Hepatocyte (in vitro differentiated cells): ENCODE results near the gene TLCD3B. TPM values are rescaled to one million over a fixed set of nuclear protein-coding genes. Genes with fewer than 3 reads are reported as not detected.

Source experiments
- DNase-seq: peaks from one replicate; pipeline ENCODE4 v3.0.0-alpha.2; 2016; ENCODE audit warnings: low spot score
- H2AFZ ChIP-seq: fragments of 200-600 bp; sonication (generic); 2 replicates; pipeline ENCODE4 v1.6.0; 2016; ENCODE audit warnings: antibody characterized with exemption, mild to moderate bottlenecking
- H3K27ac ChIP-seq: fragments of 200-600 bp; sonication (generic); 2 replicates; pipeline ENCODE4 v1.5.1; 2016; ENCODE audit warnings: mild to moderate bottlenecking
- H3K27me3 ChIP-seq: fragments of 200-600 bp; sonication (generic); 2 replicates; pipeline ENCODE4 v1.6.1; 2016
- H3K36me3 ChIP-seq: fragments of 200-600 bp; sonication (generic); replicated peaks from 2 replicates; pipeline ENCODE4 v1.5.1; 2016; ENCODE audit warnings: low read depth; ENCODE audit not compliant: insufficient read depth
- H3K4me1 ChIP-seq: fragments of 200-600 bp; sonication (generic); 2 replicates; pipeline ENCODE4 v1.5.1; 2016; ENCODE audit warnings: mild to moderate bottlenecking, moderate library complexity; ENCODE audit not compliant: insufficient read depth
- H3K4me2 ChIP-seq: fragments of 200-600 bp; sonication (generic); 2 replicates; pipeline ENCODE4 v1.6.0; 2016
- H3K4me3 ChIP-seq: fragments of 200-600 bp; sonication (generic); 2 replicates; pipeline ENCODE4 v1.5.1; 2016; ENCODE audit warnings: mild to moderate bottlenecking
- H3K79me2 ChIP-seq: fragments of 200-600 bp; sonication (generic); 2 replicates; pipeline ENCODE4 v1.6.0; 2017; ENCODE audit warnings: mild to moderate bottlenecking
- H3K9me2 ChIP-seq: fragments of 200-600 bp; sonication (generic); replicated peaks from 2 replicates; pipeline ENCODE4 v1.6.0; 2017; ENCODE audit warnings: mild to moderate bottlenecking; ENCODE audit not compliant: insufficient read depth
- H3K9me3 ChIP-seq: fragments of 200-600 bp; sonication (generic); 2 replicates; pipeline ENCODE4 v1.5.1; 2016; ENCODE audit warnings: low read depth, mild to moderate bottlenecking
- H4K20me1 ChIP-seq: fragments of 200-600 bp; sonication (generic); 2 replicates; pipeline ENCODE4 v1.6.0; 2016; ENCODE audit warnings: mild to moderate bottlenecking; ENCODE audit not compliant: insufficient read depth, poor library complexity, severe bottlenecking
- CTCF ChIP-seq: fragments of 200-600 bp; sonication (generic); IDR thresholded peaks from 2 replicates; pipeline ENCODE4 v1.5.1; 2016; ENCODE audit warnings: antibody characterized with exemption, mild to moderate bottlenecking; ENCODE audit not compliant: poor library complexity
- EZH2 ChIP-seq: fragments of 200-600 bp; sonication (generic); IDR thresholded peaks from 2 replicates; pipeline ENCODE4 v1.6.1; 2016; ENCODE audit warnings: antibody characterized with exemption, mild to moderate bottlenecking, borderline replicate concordance
- EZH2phosphoT487 ChIP-seq: fragments of 200-600 bp; sonication (generic); IDR thresholded peaks from one replicate; pipeline ENCODE4 v1.6.1; 2018; ENCODE audit warnings: antibody characterized with exemption, mild to moderate bottlenecking, low read depth, moderate library complexity; ENCODE audit not compliant: unreplicated experiment, severe bottlenecking
- WGBS: methylation state at CpG from one replicate; pipeline ENCODE4 v1.1.6; 2016; ENCODE audit warnings: low lambda C conversion rate; ENCODE audit errors: missing lambda C conversion rate; 5-methylcytosine and 5-hydroxymethylcytosine counted together
- polyA plus RNA-seq: library from polyadenylated mRNA; unstranded; fragments of >200 nt; fragmentation: Nextera tagmentation; extraction: Ambion mirVana; gene quantifications from 2 replicates; pipeline ENCODE4 v1.2.1, GENCODE V29; 2016
- total RNA-seq: library from RNA; depleted of rRNA; stranded (reverse); fragments of >200 nt; gene quantifications from 2 replicates; pipeline ENCODE4 v1.2.3, GENCODE V29; 2014

The TLCD3B gene
- total and polyA plus RNA-seq, 2 experiments from 2014 or later: not detected

- no peak overlapping the region for H2AFZ ChIP-seq
- H3K79me2 ChIP-seq: no peaks in the 10 kb centered on the region
- H3K36me3 ChIP-seq: no peaks in the 10 kb centered on the region
- H3K27ac ChIP-seq: no peak overlapping the region
- no peaks in the 10 kb centered on the region for H4K20me1 ChIP-seq
- DNase-seq: no peak
- WGBS: 99% methylated on average over 12 of the region's 12 CpGs
- H3K4me3 ChIP-seq: no peak overlapping the region
- H3K27me3 ChIP-seq: no peaks in the 10 kb centered on the region
- no peaks in the 10 kb centered on the region for H3K4me1 ChIP-seq
- TF ChIP-seq EZH2phosphoT487: no peak
- no peak for TF ChIP-seq EZH2
- no peak for TF ChIP-seq CTCF
- no peaks in the 10 kb centered on the region for H3K9me2 ChIP-seq
- no peaks in the 10 kb centered on the region for H3K9me3 ChIP-seq
- no peak overlapping the region for H3K4me2 ChIP-seq
Observed at GRCh38 chr16:29983420-29984136, 47.5 kb downstream of the TLCD3B start.

GRCh38 chr16:29982560-29983419 is 48.3 kb downstream of the TLCD3B start:
- no peaks in the 10 kb centered on the region for H3K36me3 ChIP-seq
- H2AFZ ChIP-seq: no peak overlapping the region
- no peaks in the 10 kb centered on the region for H3K27me3 ChIP-seq
- no peak overlapping the region for H3K4me3 ChIP-seq
- H3K27ac ChIP-seq: no peak overlapping the region
- H3K79me2 ChIP-seq: peaks cover 2% of the 10 kb centered on the region
- H3K9me3 ChIP-seq: no peaks in the 10 kb centered on the region
- H4K20me1 ChIP-seq: peaks cover 7% of the 10 kb centered on the region
- no peak for DNase-seq
- H3K4me1 ChIP-seq: no peaks in the 10 kb centered on the region
- TF ChIP-seq EZH2phosphoT487 (no peak), EZH2 (no peak), CTCF (no peak)
- no peak overlapping the region for H3K4me2 ChIP-seq
- WGBS: 95% methylated on average over 24 of the region's 24 CpGs
- H3K9me2 ChIP-seq: no peaks in the 10 kb centered on the region

GRCh38 chr16:29978564-29979270 is 52.4 kb downstream of the TLCD3B start:
- Histone ChIP-seq H3K27ac (no peak overlapping the region), H3K27me3 (no peaks in the 10 kb centered on the region), H4K20me1 (peaks cover 43% of the 10 kb centered on the region), H3K4me2 (no peak overlapping the region), H3K4me1 (peaks cover 20% of the 10 kb centered on the region), H3K4me3 (no peak overlapping the region), H2AFZ (no peak overlapping the region), H3K79me2 (peaks cover 41% of the 10 kb centered on the region), H3K9me2 (no peaks in the 10 kb centered on the region), H3K36me3 (no peaks in the 10 kb centered on the region), H3K9me3 (no peaks in the 10 kb centered on the region)
- WGBS: 97% methylated on average over 9 of the region's 9 CpGs
- no peak for TF ChIP-seq CTCF
- no peak for TF ChIP-seq EZH2phosphoT487
- no peak for TF ChIP-seq EZH2
- DNase-seq: no peak
